Colon (tissue), 2 donors: ENCODE data around the gene PDE9A.

Experiments
- FAIRE-seq: peaks from 2 replicates; lab custom pipeline; 2012; peaks lifted over from hg19 to GRCh38; lab: Jason Lieb, UNC
- donor health status: control.
- donor health status: control.

The PDE9A gene

GRCh38 chr21:42758721-42759593 lies 105.5 kb downstream of the PDE9A start:
- FAIRE-seq, result no peak

DNA sequence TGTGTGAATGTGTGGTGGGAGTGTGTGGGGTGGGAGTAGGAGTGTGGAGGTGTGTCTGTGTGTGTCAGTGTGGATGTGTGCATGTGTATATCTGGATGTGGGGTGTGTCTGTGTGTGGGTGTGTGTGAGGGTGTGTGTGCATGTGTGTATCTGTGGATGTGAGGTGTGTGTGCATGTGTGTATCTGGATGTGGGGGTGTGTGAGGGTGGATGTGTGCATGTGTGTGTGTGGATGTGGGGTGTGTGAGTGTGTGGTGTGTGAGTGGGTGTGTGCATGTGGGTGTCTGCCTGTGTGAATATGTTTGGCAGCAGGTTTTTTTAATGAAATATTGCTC lies 106.1 kb downstream of the PDE9A start:
- no peak for FAIRE-seq

GRCh38 chr21:42760361-42760950 lies 107.0 kb downstream of the PDE9A start:
- no peak for FAIRE-seq

- FAIRE-seq, result no peak
Observed at GRCh38 chr21:42760951-42761751, 107.7 kb downstream of the PDE9A start.

DNA sequence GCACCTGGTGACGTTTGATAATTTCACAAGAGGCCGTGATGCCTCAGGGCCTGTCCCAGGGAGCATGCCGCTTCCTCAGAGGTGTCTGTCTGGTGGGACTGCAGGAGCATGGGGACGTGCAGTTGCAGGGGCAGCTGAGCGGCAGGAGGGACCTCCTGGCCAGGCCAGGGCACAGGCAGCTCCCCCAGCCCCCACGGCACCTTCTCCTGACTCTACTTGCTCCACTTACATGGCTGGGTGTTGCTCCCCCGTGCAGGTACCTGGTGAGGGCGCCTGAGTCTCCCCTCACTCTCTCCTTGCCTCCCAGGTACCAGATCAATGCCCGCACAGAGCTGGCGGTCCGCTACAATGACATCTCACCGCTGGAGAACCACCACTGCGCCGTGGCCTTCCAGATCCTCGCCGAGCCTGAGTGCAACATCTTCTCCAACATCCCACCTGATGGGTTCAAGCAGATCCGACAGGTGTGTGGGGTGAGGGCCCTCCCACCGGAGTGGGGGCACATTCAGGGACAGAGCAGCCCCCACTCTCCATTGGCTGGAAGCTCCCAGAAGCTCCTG lies 108.4 kb downstream of the PDE9A start:
- FAIRE-seq, result no peak

- no peak for FAIRE-seq
Observed at GRCh38 chr21:42763581-42764442, 110.4 kb downstream of the PDE9A start.

DNA sequence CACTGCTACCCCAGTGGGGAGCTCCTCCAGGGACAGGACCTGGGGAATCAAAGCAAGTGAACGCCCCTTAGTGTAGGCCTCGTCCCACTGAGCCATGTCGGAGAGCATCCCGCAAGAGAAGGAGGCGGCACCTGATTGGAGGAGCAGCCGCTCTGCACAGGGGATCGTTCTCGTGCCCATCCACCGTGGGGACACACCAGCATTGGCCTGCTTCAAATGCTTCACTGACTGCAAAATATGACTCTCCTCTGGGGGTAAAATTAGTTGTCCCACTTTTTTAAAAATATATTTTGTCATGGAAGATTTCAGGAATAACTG lies 111.0 kb downstream of the PDE9A start:
- FAIRE-seq, result no peak

DNA sequence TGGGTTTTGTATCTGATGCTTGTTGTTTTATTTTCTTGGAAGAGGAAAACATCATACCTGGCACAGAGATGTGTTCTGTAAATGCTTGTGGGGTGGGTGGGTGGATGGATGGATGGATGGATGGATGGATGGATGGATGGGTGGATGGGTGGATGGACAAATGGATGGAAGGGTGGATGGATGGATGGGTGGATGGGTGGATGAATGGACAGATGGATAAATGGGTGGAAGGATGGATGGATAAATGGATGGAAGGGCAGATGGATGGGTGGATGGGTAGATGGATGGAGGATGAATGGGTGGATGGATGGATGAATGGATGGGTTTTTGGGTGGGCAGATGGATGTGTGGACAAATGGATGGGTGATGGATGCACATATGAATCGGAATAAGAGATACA lies 111.5 kb downstream of the PDE9A start:
- FAIRE-seq, result no peak

- no peak for FAIRE-seq
Observed at GRCh38 chr21:42765656-42766055, 112.2 kb downstream of the PDE9A start.

- FAIRE-seq, result no peak
Observed at GRCh38 chr21:42766739-42767560, 113.5 kb downstream of the PDE9A start.

DNA sequence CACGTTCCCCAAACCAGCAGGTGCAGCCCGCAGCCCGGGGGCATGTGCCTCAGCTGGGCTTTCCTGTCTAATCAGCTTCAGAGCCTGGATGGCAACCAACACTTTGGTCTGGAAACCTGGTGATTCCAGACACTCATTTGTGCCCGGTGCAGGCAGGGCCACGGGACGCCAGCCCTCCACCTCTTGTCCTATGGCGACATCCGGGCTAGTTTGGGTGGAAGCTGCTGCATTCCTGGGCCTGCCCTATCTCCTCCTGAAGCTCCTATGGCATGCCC lies 114.1 kb downstream of the PDE9A start:
- FAIRE-seq, result no peak

- no peak for FAIRE-seq
Observed at GRCh38 chr21:42768324-42769121, 115.1 kb downstream of the PDE9A start.

GRCh38 chr21:42769183-42769819 lies 115.9 kb downstream of the PDE9A start:
- no peak for FAIRE-seq

DNA sequence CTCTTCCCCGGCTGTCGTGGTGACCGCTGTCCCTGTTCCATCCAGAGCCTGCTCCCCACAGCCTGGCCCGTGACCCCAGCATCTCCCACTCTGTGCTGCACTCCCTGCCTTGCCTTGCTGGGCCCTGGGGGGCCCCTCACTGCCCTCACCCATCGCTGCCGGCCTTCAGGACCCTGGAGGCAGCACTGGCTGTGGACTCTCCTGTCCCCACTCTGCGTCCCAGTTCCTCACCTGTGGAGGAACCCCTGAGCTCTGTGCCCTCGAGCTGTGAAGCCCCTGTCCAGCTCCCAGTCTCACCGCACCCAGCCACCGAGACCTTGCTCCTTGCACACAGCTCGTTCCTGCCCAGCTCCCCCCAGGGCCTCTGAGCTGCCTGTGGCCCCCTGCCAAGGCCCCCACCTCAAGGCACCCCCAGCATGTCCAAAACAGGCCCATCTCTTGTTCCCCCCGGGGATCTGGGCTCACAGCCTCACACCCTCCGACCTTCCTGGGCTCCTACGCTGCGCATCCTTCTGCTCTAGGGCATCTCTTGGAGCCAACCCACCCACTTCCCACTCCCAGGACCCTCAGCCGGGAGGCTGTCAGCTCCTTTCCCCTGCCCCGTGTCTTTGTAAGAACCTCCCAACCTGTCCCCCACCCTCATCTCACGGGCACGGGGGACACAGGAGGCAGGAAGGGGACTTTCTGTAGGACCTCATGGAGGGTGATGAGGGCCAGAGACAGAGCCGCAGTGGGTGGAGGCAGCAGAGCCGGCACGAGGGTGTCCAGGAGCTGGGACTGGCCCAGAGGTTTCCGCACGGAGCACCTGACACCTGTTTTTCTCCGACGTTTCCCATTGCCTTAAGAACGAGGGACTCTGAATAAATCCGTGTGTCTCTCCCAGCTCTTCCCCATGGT lies 116.6 kb downstream of the PDE9A start:
- FAIRE-seq, result no peak

GRCh38 chr21:42770717-42771502 lies 117.5 kb downstream of the PDE9A start:
- no peak for FAIRE-seq

- no peak for FAIRE-seq
Observed at GRCh38 chr21:42771503-42771805, 118.0 kb downstream of the PDE9A start.

DNA sequence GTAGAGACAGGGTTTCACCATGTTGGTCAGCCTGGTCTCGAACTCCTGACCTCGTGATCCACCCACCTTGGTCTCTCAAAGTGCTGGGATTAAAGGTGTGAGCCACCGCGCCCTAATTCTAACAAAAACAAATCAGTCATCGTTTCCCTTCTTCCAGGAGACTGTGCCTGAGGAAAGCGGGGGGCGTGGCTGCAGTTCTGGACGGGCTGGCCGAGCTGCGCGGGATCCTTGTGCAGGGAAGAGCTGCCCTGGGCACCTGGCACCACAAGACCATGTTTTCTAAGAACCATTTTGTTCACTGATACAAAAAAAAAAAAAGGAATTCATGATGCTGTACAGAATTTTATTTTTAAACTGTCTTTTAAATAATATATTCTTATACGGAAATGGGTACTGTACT lies 121.7 kb downstream of the PDE9A start:
- FAIRE-seq, result no peak

- no peak for FAIRE-seq
Observed at GRCh38 chr21:42775891-42776290, 122.5 kb downstream of the PDE9A start.
